ENCODE measurements around the gene USP9X.

DNA sequence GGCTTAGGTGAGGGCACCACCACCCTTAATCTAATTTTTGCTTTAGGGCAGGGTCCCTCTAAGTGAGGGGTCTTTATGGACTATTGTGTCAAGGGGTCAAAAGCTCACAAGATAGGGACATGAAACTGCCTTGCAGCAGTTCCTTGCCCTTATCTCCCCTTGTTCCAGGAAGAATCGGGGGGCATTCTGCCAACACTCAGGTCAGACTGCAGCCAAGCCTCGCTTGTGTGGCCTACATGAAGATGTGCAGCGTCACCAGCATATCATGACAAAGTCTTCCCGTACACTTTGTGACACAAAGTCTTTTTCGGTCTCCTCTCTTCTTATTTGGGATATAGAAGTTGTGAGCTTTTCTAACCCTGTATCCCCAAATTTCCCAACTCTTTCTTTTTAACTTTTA, 17.5 kb upstream of the USP9X start:
- TF ChIP-seq GATA2 (IDR thresholded peaks at IDR 0.05; ENCODE audit: low read depth, low read length) (no peak), GATA3 (IDR thresholded peaks at IDR 0.05; ENCODE audit: low read depth, low read length) (no peak)
